GM23338 (cell line): ENCODE data around the gene SIGLEC12. TPM values are rescaled to one million over a fixed set of nuclear protein-coding genes. Genes with fewer than 3 reads are reported as not detected.

ENCODE experiments used
- ATAC-seq: fragments of 200-7000 bp; cut with Tn5 transposase; 3 replicates; pipeline ENCODE4 v1.9.1; 2020
- DNase-seq: peaks from one replicate; pipeline ENCODE4 v3.0.0-alpha.2; 2015; ENCODE audit warnings: low spot score
- H2AFZ ChIP-seq: fragments of 200-600 bp; sonication (generic); 2 replicates; pipeline ENCODE4 v1.8.0; 2016; ENCODE audit warnings: antibody characterized with exemption, mild to moderate bottlenecking, moderate library complexity
- H3F3A ChIP-seq: fragments of 200-600 bp; sonication (generic); replicated peaks from 2 replicates; pipeline ENCODE4 v1.8.0; 2017; ENCODE audit warnings: antibody characterized with exemption, mixed run types, low read depth
- H3K27ac ChIP-seq: fragments of 200-600 bp; sonication (generic); 2 replicates; pipeline ENCODE4 v1.6.1; 2016; ENCODE audit warnings: low read depth
- H3K27me3 ChIP-seq: fragments of 200-600 bp; sonication (generic); 2 replicates; pipeline ENCODE4 v1.8.0; 2016; ENCODE audit warnings: mild to moderate bottlenecking, mixed run types, moderate library complexity; ENCODE audit not compliant: insufficient read depth
- H3K36me3 ChIP-seq: fragments of 200-600 bp; sonication (generic); 2 replicates; pipeline ENCODE4 v1.8.0; 2016; ENCODE audit warnings: mild to moderate bottlenecking; ENCODE audit not compliant: insufficient read depth
- H3K4me1 ChIP-seq: fragments of 200-600 bp; sonication (generic); 2 replicates; pipeline ENCODE4 v1.8.0; 2016; ENCODE audit warnings: mild to moderate bottlenecking, moderate library complexity; ENCODE audit not compliant: insufficient read depth
- H3K4me2 ChIP-seq: fragments of 200-600 bp; sonication (generic); 2 replicates; pipeline ENCODE4 v1.7.1; 2017; ENCODE audit warnings: mixed run types
- H3K4me3 ChIP-seq: fragments of 200-600 bp; sonication (generic); 2 replicates; pipeline ENCODE4 v1.6.1; 2016; ENCODE audit warnings: mixed run types
- H3K79me2 ChIP-seq: fragments of 200-600 bp; sonication (generic); replicated peaks from 2 replicates; pipeline ENCODE4 v1.8.0; 2017; ENCODE audit warnings: mild to moderate bottlenecking; ENCODE audit not compliant: insufficient read depth
- H3K9me2 ChIP-seq: fragments of 200-600 bp; sonication (generic); 2 replicates; pipeline ENCODE4 v1.8.0; 2017; ENCODE audit not compliant: insufficient read depth
- H4K20me1 ChIP-seq: fragments of 200-600 bp; sonication (generic); replicated peaks from 2 replicates; pipeline ENCODE4 v1.8.0; 2017; ENCODE audit warnings: mild to moderate bottlenecking; ENCODE audit not compliant: insufficient read depth
- H3K27ac Mint-ChIP-seq: 2 replicates; pipeline ENCODE4 v1.8.0; 2020; ENCODE audit warnings: inconsistent platforms, mild to moderate bottlenecking, moderate library complexity, mixed read lengths
- H3K27me3 Mint-ChIP-seq: 3 replicates; pipeline ENCODE4 v1.8.0; 2022; ENCODE audit warnings: low read depth, mild to moderate bottlenecking, moderate library complexity, mixed read lengths, inconsistent platforms; ENCODE audit not compliant: insufficient read depth, poor library complexity
- H3K36me3 Mint-ChIP-seq: 3 replicates; pipeline ENCODE4 v1.8.0; 2021; ENCODE audit warnings: low read depth, mild to moderate bottlenecking, inconsistent platforms, moderate library complexity, mixed read lengths
- H3K4me1 Mint-ChIP-seq: 3 replicates; pipeline ENCODE4 v1.8.0; 2020; ENCODE audit warnings: mild to moderate bottlenecking, inconsistent platforms, mixed read lengths
- H3K4me3 Mint-ChIP-seq: 3 replicates; pipeline ENCODE4 v1.8.0; 2021; ENCODE audit warnings: moderate library complexity, mild to moderate bottlenecking, inconsistent platforms, mixed read lengths
- H3K9me3 Mint-ChIP-seq: 3 replicates; pipeline ENCODE4 v1.8.0; 2020; ENCODE audit warnings: moderate library complexity, mild to moderate bottlenecking, inconsistent platforms, mixed read lengths
- CREB1 ChIP-seq: fragments of 250-450 bp; sonication (Bioruptor Pico); IDR thresholded peaks from 2 replicates; pipeline ENCODE4 v1.5.0; 2020; ENCODE audit warnings: low read depth, mild to moderate bottlenecking, moderate library complexity
- ETS1 ChIP-seq: IDR thresholded peaks from 2 replicates; pipeline ENCODE4 v1.6.1; 2016; ENCODE audit warnings: antibody characterized with exemption
- EZH2 ChIP-seq: fragments of 200-600 bp; sonication (generic); IDR thresholded peaks from one replicate; pipeline ENCODE4 v1.8.0; 2017; ENCODE audit warnings: antibody characterized with exemption, mild to moderate bottlenecking, low read depth; ENCODE audit not compliant: unreplicated experiment
- EZH2phosphoT487 ChIP-seq: fragments of 200-600 bp; sonication (generic); IDR thresholded peaks from one replicate; pipeline ENCODE4 v1.8.1; 2018; ENCODE audit warnings: antibody characterized with exemption; ENCODE audit not compliant: unreplicated experiment
- JUNB ChIP-seq: IDR thresholded peaks from one replicate; pipeline ENCODE4 v1.6.1; 2016; ENCODE audit warnings: antibody characterized with exemption; ENCODE audit not compliant: unreplicated experiment
- NANOG ChIP-seq: IDR thresholded peaks from 2 replicates; pipeline ENCODE4 v1.6.1; 2016; ENCODE audit warnings: antibody characterized with exemption, borderline replicate concordance
- POLR2AphosphoS5 ChIP-seq: IDR thresholded peaks from 2 replicates; pipeline ENCODE4 v1.6.1; 2016; ENCODE audit warnings: antibody characterized with exemption, low read depth
- STAT1 ChIP-seq: IDR thresholded peaks from one replicate; pipeline ENCODE4 v1.6.1; 2016; ENCODE audit warnings: antibody characterized with exemption; ENCODE audit not compliant: unreplicated experiment
- ZNF114 ChIP-seq: fragments of 250-450 bp; sonication (Bioruptor Pico); IDR thresholded peaks from 2 replicates; pipeline ENCODE4 v1.5.0; 2020; ENCODE audit warnings: mild to moderate bottlenecking, moderate library complexity
- ZNF331 ChIP-seq: fragments of 250-450 bp; sonication (Bioruptor Pico); IDR thresholded peaks from 2 replicates; pipeline ENCODE4 v1.5.0; 2020; ENCODE audit warnings: low read depth, mild to moderate bottlenecking, moderate library complexity
- polyA plus RNA-seq: library from polyadenylated mRNA; unstranded; fragments of >200 nt; fragmentation: Nextera tagmentation; extraction: Ambion mirVana; gene quantifications from 2 replicates; pipeline ENCODE4 v1.2.1, GENCODE V29; 2016
- total RNA-seq: library from RNA; depleted of rRNA; stranded (reverse); fragments of >200 nt; shearing (Covaris generic); gene quantifications from 2 replicates; pipeline ENCODE4 v1.2.3, GENCODE V29; 2014
- TF ChIP-seq, protein P1 (sequence below): IDR thresholded peaks from one replicate; pipeline ENCODE4 v1.6.1; 2018; ENCODE audit warnings: antibody characterized with exemption; ENCODE audit not compliant: unreplicated experiment
- TF ChIP-seq, protein P2 (sequence below), 2 experiments: fragments of 200-600 bp in 1 of 2; sonication (generic) in 1 of 2; conservative IDR thresholded peaks; 2 replicates each; pipeline versions ENCODE4 v1.5.1 to v1.6.1; 2016 to 2017; ENCODE audit warnings: antibody characterized with exemption in 2 of 2, low read depth in 2 of 2, mild to moderate bottlenecking in 2 of 2, moderate library complexity in 1 of 2
- TF ChIP-seq, protein P3 (sequence below): fragments of 250-450 bp; sonication (Bioruptor Pico); IDR thresholded peaks from 2 replicates; pipeline ENCODE4 v1.5.0; 2020; ENCODE audit warnings: mild to moderate bottlenecking, moderate library complexity

SIGLEC12 gene
- total and polyA plus RNA-seq, 2 experiments from 2014 or later = not detected

- H3K9me2 ChIP-seq = no peaks in the 10 kb centered on the region
- no peak overlapping the region for H3K4me2 ChIP-seq
- DNase-seq = no peak
- TF ChIP-seq ETS1 (no peak), STAT1 (no peak), JUNB (no peak), EZH2 (no peak), POLR2AphosphoS5 (no peak), EZH2phosphoT487 (no peak), CREB1 (CRISPR knock-in tag) (no peak), ZNF114 (CRISPR knock-in tag) (no peak), NANOG (no peak), ZNF331 (CRISPR knock-in tag) (no peak)
- TF ChIP-seq, protein P1, sequence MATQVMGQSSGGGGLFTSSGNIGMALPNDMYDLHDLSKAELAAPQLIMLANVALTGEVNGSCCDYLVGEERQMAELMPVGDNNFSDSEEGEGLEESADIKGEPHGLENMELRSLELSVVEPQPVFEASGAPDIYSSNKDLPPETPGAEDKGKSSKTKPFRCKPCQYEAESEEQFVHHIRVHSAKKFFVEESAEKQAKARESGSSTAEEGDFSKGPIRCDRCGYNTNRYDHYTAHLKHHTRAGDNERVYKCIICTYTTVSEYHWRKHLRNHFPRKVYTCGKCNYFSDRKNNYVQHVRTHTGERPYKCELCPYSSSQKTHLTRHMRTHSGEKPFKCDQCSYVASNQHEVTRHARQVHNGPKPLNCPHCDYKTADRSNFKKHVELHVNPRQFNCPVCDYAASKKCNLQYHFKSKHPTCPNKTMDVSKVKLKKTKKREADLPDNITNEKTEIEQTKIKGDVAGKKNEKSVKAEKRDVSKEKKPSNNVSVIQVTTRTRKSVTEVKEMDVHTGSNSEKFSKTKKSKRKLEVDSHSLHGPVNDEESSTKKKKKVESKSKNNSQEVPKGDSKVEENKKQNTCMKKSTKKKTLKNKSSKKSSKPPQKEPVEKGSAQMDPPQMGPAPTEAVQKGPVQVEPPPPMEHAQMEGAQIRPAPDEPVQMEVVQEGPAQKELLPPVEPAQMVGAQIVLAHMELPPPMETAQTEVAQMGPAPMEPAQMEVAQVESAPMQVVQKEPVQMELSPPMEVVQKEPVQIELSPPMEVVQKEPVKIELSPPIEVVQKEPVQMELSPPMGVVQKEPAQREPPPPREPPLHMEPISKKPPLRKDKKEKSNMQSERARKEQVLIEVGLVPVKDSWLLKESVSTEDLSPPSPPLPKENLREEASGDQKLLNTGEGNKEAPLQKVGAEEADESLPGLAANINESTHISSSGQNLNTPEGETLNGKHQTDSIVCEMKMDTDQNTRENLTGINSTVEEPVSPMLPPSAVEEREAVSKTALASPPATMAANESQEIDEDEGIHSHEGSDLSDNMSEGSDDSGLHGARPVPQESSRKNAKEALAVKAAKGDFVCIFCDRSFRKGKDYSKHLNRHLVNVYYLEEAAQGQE = no peak
- TF ChIP-seq, protein P2, sequence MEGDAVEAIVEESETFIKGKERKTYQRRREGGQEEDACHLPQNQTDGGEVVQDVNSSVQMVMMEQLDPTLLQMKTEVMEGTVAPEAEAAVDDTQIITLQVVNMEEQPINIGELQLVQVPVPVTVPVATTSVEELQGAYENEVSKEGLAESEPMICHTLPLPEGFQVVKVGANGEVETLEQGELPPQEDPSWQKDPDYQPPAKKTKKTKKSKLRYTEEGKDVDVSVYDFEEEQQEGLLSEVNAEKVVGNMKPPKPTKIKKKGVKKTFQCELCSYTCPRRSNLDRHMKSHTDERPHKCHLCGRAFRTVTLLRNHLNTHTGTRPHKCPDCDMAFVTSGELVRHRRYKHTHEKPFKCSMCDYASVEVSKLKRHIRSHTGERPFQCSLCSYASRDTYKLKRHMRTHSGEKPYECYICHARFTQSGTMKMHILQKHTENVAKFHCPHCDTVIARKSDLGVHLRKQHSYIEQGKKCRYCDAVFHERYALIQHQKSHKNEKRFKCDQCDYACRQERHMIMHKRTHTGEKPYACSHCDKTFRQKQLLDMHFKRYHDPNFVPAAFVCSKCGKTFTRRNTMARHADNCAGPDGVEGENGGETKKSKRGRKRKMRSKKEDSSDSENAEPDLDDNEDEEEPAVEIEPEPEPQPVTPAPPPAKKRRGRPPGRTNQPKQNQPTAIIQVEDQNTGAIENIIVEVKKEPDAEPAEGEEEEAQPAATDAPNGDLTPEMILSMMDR (conservative IDR thresholded peaks at IDR 0.05; ENCODE audit: low read depth in 2 of 2) = no peak
- TF ChIP-seq, protein P3, sequence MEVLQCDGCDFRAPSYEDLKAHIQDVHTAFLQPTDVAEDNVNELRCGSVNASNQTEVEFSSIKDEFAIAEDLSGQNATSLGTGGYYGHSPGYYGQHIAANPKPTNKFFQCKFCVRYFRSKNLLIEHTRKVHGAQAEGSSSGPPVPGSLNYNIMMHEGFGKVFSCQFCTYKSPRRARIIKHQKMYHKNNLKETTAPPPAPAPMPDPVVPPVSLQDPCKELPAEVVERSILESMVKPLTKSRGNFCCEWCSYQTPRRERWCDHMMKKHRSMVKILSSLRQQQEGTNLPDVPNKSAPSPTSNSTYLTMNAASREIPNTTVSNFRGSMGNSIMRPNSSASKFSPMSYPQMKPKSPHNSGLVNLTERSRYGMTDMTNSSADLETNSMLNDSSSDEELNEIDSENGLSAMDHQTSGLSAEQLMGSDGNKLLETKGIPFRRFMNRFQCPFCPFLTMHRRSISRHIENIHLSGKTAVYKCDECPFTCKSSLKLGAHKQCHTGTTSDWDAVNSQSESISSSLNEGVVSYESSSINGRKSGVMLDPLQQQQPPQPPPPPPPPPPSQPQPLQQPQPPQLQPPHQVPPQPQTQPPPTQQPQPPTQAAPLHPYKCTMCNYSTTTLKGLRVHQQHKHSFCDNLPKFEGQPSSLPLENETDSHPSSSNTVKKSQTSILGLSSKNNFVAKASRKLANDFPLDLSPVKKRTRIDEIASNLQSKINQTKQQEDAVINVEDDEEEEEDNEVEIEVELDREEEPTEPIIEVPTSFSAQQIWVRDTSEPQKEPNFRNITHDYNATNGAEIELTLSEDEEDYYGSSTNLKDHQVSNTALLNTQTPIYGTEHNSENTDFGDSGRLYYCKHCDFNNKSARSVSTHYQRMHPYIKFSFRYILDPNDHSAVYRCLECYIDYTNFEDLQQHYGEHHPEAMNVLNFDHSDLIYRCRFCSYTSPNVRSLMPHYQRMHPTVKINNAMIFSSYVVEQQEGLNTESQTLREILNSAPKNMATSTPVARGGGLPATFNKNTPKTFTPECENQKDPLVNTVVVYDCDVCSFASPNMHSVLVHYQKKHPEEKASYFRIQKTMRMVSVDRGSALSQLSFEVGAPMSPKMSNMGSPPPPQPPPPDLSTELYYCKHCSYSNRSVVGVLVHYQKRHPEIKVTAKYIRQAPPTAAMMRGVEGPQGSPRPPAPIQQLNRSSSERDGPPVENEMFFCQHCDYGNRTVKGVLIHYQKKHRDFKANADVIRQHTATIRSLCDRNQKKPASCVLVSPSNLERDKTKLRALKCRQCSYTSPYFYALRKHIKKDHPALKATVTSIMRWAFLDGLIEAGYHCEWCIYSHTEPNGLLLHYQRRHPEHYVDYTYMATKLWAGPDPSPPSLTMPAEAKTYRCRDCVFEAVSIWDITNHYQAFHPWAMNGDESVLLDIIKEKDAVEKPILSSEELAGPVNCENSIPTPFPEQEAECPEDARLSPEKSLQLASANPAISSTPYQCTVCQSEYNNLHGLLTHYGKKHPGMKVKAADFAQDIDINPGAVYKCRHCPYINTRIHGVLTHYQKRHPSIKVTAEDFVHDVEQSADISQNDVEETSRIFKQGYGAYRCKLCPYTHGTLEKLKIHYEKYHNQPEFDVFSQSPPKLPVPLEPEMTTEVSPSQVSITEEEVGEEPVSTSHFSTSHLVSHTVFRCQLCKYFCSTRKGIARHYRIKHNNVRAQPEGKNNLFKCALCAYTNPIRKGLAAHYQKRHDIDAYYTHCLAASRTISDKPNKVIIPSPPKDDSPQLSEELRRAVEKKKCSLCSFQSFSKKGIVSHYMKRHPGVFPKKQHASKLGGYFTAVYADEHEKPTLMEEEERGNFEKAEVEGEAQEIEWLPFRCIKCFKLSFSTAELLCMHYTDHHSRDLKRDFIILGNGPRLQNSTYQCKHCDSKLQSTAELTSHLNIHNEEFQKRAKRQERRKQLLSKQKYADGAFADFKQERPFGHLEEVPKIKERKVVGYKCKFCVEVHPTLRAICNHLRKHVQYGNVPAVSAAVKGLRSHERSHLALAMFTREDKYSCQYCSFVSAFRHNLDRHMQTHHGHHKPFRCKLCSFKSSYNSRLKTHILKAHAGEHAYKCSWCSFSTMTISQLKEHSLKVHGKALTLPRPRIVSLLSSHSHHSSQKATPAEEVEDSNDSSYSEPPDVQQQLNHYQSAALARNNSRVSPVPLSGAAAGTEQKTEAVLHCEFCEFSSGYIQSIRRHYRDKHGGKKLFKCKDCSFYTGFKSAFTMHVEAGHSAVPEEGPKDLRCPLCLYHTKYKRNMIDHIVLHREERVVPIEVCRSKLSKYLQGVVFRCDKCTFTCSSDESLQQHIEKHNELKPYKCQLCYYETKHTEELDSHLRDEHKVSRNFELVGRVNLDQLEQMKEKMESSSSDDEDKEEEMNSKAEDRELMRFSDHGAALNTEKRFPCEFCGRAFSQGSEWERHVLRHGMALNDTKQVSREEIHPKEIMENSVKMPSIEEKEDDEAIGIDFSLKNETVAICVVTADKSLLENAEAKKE (CRISPR knock-in tag) = no peak
- no peaks in the 10 kb centered on the region for H3K79me2 ChIP-seq
- Mint-ChIP-seq H3K9me3 (peaks cover 94% of the 10 kb centered on the region), H3K4me1 (no peaks in the 10 kb centered on the region), H3K27me3 (peaks cover 4% of the 10 kb centered on the region), H3K36me3 (peaks cover 15% of the 10 kb centered on the region), H3K4me3 (no peak overlapping the region), H3K27ac (no peak overlapping the region)
- H3K4me3 ChIP-seq = no peak overlapping the region
- H2AFZ ChIP-seq = no peak overlapping the region
- no peaks in the 10 kb centered on the region for H3K4me1 ChIP-seq
- H4K20me1 ChIP-seq = no peaks in the 10 kb centered on the region
- no peak for ATAC-seq
- no peaks in the 10 kb centered on the region for H3F3A ChIP-seq
- H3K36me3 ChIP-seq = no peaks in the 10 kb centered on the region
- H3K27me3 ChIP-seq = no peaks in the 10 kb centered on the region
- H3K27ac ChIP-seq = no peak overlapping the region
Measured at GRCh38 chr19:51508059-51508733, 6.6 kb upstream of the SIGLEC12 start.
